HG03135 (cell line): Measurements from ENCODE around the gene VTN.

Source experiments
- ATAC-seq: cut with Tn5 transposase; IDR thresholded peaks from one replicate; pipeline ENCODE4 v1.9.1; 2021; ENCODE audit warnings: mild to moderate bottlenecking, moderate library complexity; ENCODE audit not compliant: unreplicated experiment

The VTN gene

GRCh38 chr17:28324781-28325180 is 45.3 kb downstream of the VTN start:
- no peak for ATAC-seq

GRCh38 chr17:28324267-28324745 is 45.8 kb downstream of the VTN start:
- ATAC-seq, result no peak

GRCh38 chr17:28320215-28321061 is 49.7 kb downstream of the VTN start:
- no peak for ATAC-seq

- ATAC-seq, result no peak
Measured at GRCh38 chr17:28319598-28319935, 50.5 kb downstream of the VTN start.

GRCh38 chr17:28318759-28319597 is 51.1 kb downstream of the VTN start, which contains the start of gene TMEM97:
TMEM97 (plus strand) TSS chr17:28319200; CDS start chr17:28319240, 40 bp downstream.
- peak; percentile 91 for ATAC-seq

- ATAC-seq, result peak; percentile 3
Measured at GRCh38 chr17:28317966-28318758, 51.9 kb downstream of the VTN start.
